Right forelimb (tissue), 1 donor: ENCODE data around the gene GRM8.
"Not testable (repeated sequence)": the region's sequence is repeated elsewhere in the genome, so short reads cannot be mapped to it uniquely, and the experiment has no call there.

Experiments used
- DNase-seq: peaks from one replicate; pipeline ENCODE4 v3.0.0-alpha.2; 2018

GRM8 gene

GRCh38 chr7:126905255-126905654, 347.5 kb downstream of the GRM8 start:
- not testable (repeated sequence) for DNase-seq

- not testable (repeated sequence) for DNase-seq
Observed at GRCh38 chr7:126901041-126901765, 351.5 kb downstream of the GRM8 start.

- DNase-seq, result not testable (repeated sequence)
Observed at GRCh38 chr7:126887980-126888379, 364.8 kb downstream of the GRM8 start.

- DNase-seq, result not testable (repeated sequence)
Observed at GRCh38 chr7:126887560-126887959, 365.2 kb downstream of the GRM8 start.

GRCh38 chr7:126882730-126883129, 370.0 kb downstream of the GRM8 start:
- not testable (repeated sequence) for DNase-seq

GRCh38 chr7:126881908-126882307, 370.8 kb downstream of the GRM8 start:
- not testable (repeated sequence) for DNase-seq

- no peak for DNase-seq
Observed at GRCh38 chr7:126881315-126881714, 371.4 kb downstream of the GRM8 start.

- not testable (repeated sequence) for DNase-seq
Observed at GRCh38 chr7:126876536-126876935, 376.2 kb downstream of the GRM8 start.

- no peak for DNase-seq
Observed at GRCh38 chr7:126856691-126857291, 395.9 kb downstream of the GRM8 start.

- no peak for DNase-seq
Observed at GRCh38 chr7:126845331-126845730, 407.4 kb downstream of the GRM8 start.

- DNase-seq, result no peak
Observed at GRCh38 chr7:126843883-126844282, 408.9 kb downstream of the GRM8 start.

- no peak for DNase-seq
Observed at GRCh38 chr7:126843336-126843735, 409.4 kb downstream of the GRM8 start.

GRCh38 chr7:126842451-126842850, 410.3 kb downstream of the GRM8 start:
- no peak for DNase-seq

- no peak for DNase-seq
Observed at GRCh38 chr7:126840869-126841268, 411.9 kb downstream of the GRM8 start.

- DNase-seq, result no peak
Observed at GRCh38 chr7:126839624-126840023, 413.1 kb downstream of the GRM8 start.

- DNase-seq, result no peak
Observed at GRCh38 chr7:126838194-126838593, 414.5 kb downstream of the GRM8 start.

GRCh38 chr7:126831241-126831640, 421.5 kb downstream of the GRM8 start:
- not testable (repeated sequence) for DNase-seq

GRCh38 chr7:126820925-126821324, 431.8 kb downstream of the GRM8 start:
- no peak for DNase-seq

GRCh38 chr7:126819197-126819484, 433.6 kb downstream of the GRM8 start:
- no peak for DNase-seq

- DNase-seq, result no peak
Observed at GRCh38 chr7:126818393-126819196, 434.1 kb downstream of the GRM8 start.

GRCh38 chr7:126809188-126809587, 443.6 kb downstream of the GRM8 start:
- DNase-seq, result no peak

- DNase-seq, result no peak
Observed at GRCh38 chr7:126806614-126807013, 446.1 kb downstream of the GRM8 start.

GRCh38 chr7:126805351-126805750, 447.4 kb downstream of the GRM8 start:
- no peak for DNase-seq

- no peak for DNase-seq
Observed at GRCh38 chr7:126804604-126805003, 448.1 kb downstream of the GRM8 start.
